Kidney (tissue), 14 donors: ENCODE measurements around the gene C1QTNF7. TPM values are rescaled to one million over a fixed set of nuclear protein-coding genes. Genes with fewer than 3 reads are reported as not detected.

ENCODE experiments used
- DNase-seq, 5 donors: peaks; one replicate each; pipeline ENCODE4 v3.0.0-alpha.2; 2013 to 2020
- FAIRE-seq: peaks from 2 replicates; lab custom pipeline; 2012; peaks lifted over from hg19 to GRCh38; lab: Jason Lieb, UNC
- H3K27ac ChIP-seq, 2 donors: one replicate each; pipeline ENCODE4 v1.7.0; 2013; ENCODE audit warnings: low read depth in 2 of 2, low read length in 2 of 2, inconsistent platforms in 1 of 2
- H3K27me3 ChIP-seq: one replicate; pipeline ENCODE4 v1.7.1; 2013; ENCODE audit warnings: low read length, inconsistent platforms; ENCODE audit not compliant: control insufficient read depth, insufficient read depth
- H3K36me3 ChIP-seq, 3 donors: one replicate each; pipeline versions ENCODE4 v1.7.0 to v1.7.1; 2013; ENCODE audit warnings: low read length in 3 of 3, control low read depth in 1 of 3, inconsistent platforms in 1 of 3; ENCODE audit not compliant: insufficient read depth in 3 of 3, control insufficient read depth in 2 of 3
- H3K4me1 ChIP-seq, 3 donors: one replicate each; pipeline versions ENCODE4 v1.7.0 to v1.7.1; 2013; ENCODE audit warnings: low read length in 3 of 3, inconsistent platforms in 1 of 3, low read depth in 1 of 3; ENCODE audit not compliant: control insufficient read depth in 2 of 3, insufficient read depth in 2 of 3
- H3K4me3 ChIP-seq, 3 donors: one replicate each; pipeline versions ENCODE4 v1.7.0 to v1.8.1; 2013; ENCODE audit warnings: low read length in 3 of 3, control low read depth in 1 of 3, inconsistent platforms in 1 of 3
- H3K9ac ChIP-seq, 3 donors: one replicate each; pipeline versions ENCODE4 v1.7.0 to v1.7.1; 2013; ENCODE audit warnings: low read length in 3 of 3, control low read depth in 1 of 3, inconsistent platforms in 1 of 3
- H3K9me3 ChIP-seq, 3 donors: one replicate each; pipeline versions ENCODE4 v1.7.0 to v1.7.1; 2013; ENCODE audit warnings: low read length in 3 of 3, control low read depth in 1 of 3, inconsistent platforms in 1 of 3; ENCODE audit not compliant: control insufficient read depth in 2 of 3, insufficient read depth in 1 of 3
- CTCF ChIP-seq: IDR thresholded peaks from 3 replicates; pipeline ENCODE4 v1.5.1; 2012; ENCODE audit warnings: mild to moderate bottlenecking, moderate library complexity, borderline replicate concordance; ENCODE audit not compliant: insufficient read depth; ENCODE audit errors: extremely low read depth
- intact Hi-C: fragments of 100-400 bp; cut with DNase I; formaldehyde crosslinking; loops from one replicate; pipeline ENCODE4 v1.11.1; 2022
- polyA plus RNA-seq: library from polyadenylated mRNA; stranded (reverse); fragments of 350-450 nt; fragmentation: Illumina TruSeq; extraction: RNeasy Lipid Tissue Mini Kit (QIAGEN cat#74804); gene quantifications from one replicate; pipeline ENCODE4 v1.2.3, GENCODE V29; 2014; ENCODE audit warnings: low read depth, low replicate concordance; ENCODE audit not compliant: insufficient read depth
- total RNA-seq: library from RNA; stranded (reverse); fragmentation: NEBNext Ultra II Directional; extraction: Animal tissue kit (Norgen Biotek cat#: 25700); gene quantifications from one replicate; pipeline ENCODE4 v1.2.1, GENCODE V29; 2021
- donor health status: control.
- donor health status: control.
- donor health status: control.
- donor health status: control.
- donor health status: control.
- donor health status: DM: yes; HTN: yes; CAD: no.
- donor health status: Normal renal cell carcinoma (clear cell type).

C1QTNF7 gene
- total and polyA plus RNA-seq, 2 donors from 2014 or later: 2.2 to 5.3 TPM

DNA sequence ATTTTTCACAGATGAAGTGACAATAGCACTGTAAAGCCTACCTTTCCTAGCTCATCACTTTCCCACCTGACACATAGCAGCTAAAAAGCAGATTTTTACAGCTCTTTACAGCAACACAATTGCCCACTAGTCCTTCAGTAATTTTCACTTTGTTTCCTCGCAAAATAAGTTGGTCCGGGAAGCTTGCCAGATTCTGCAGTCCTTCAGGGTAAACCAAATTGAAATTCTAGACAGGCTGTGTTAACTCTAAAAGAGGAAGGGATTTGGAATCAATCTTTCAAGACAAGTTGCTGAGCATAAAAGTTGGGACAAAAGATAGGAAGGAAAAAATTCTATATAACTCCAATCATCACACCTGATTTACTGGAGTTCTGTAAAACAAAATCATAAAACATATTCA lies 8.7 kb downstream of the C1QTNF7 start:
- DNase-seq (peak in 2 of 5 donors; percentile 14 to 74), FAIRE-seq (no peak)
- Histone ChIP-seq H3K4me1 (peaks cover 0 to 3% (median 0%) of the 10 kb centered on the region in 3 donors), H3K4me3 (no peak overlapping the region), H3K9me3 (no peaks in the 10 kb centered on the region), H3K36me3 (no peaks in the 10 kb centered on the region), H3K27me3 (no peaks in the 10 kb centered on the region), H3K9ac (no peak overlapping the region), H3K27ac (no peak overlapping the region)
- TF ChIP-seq CTCF: no peak
- intact Hi-C loops: no loop called here

GRCh38 chr4:15438939-15439524 lies 11.2 kb downstream of the C1QTNF7 start:
- no peaks in the 10 kb centered on the region for H3K36me3 ChIP-seq
- H3K9me3 ChIP-seq: no peaks in the 10 kb centered on the region
- H3K4me1 ChIP-seq: peaks cover 0 to 3% (median 0%) of the 10 kb centered on the region in 3 donors
- no peak for FAIRE-seq
- intact Hi-C loops: no loop called here
- TF ChIP-seq CTCF: no peak
- H3K27ac ChIP-seq: no peak overlapping the region
- H3K9ac ChIP-seq: no peak overlapping the region
- DNase-seq: no peak
- no peak overlapping the region for H3K4me3 ChIP-seq
- H3K27me3 ChIP-seq: no peaks in the 10 kb centered on the region

DNA sequence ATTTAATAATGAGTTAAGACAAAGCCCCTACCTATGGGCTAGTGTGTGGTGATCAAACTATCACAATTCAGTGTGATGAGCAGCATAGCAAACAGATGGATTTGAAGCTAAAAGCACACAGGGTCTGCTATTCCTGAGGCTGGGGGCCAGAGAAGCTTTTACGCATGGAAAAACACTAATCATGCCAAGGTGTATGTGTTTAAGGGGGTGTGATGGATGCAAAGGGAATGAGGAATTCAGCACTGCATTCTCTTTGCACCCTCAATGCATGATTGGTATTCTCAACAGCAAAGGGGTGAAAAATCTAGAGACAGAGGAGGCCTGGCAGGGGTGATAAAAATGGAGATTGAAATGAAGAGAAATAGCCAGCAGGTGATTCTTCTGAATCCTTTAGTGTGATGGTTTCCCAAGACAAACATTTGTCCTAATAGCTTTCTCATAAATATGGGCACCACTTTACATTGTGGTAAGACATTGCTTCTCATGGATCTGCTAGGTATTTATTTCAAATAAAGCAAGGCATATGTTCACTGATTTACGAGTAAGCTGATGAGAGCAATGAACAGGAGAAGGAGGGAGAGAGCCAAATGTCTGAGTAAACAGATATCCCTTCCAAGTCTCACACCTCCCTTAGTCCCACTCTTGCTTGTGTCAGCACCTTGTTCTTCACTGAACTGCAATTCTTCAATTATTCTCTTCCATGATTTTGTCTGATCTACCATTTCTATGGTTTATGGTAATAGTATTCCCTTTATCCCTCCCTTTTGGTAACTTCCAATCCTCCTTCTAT lies 15.7 kb downstream of the C1QTNF7 start:
- no peak overlapping the region for H3K9ac ChIP-seq
- no peak overlapping the region for H3K4me3 ChIP-seq
- no peak for FAIRE-seq
- no peaks in the 10 kb centered on the region for H3K4me1 ChIP-seq
- no peaks in the 10 kb centered on the region for H3K36me3 ChIP-seq
- H3K27me3 ChIP-seq: no peaks in the 10 kb centered on the region
- TF ChIP-seq CTCF: no peak
- intact Hi-C loops: no loop called here
- H3K9me3 ChIP-seq: no peaks in the 10 kb centered on the region
- H3K27ac ChIP-seq: no peak overlapping the region
- no peak for DNase-seq
